HG03025 (cell line): ENCODE data around the gene ZYX.

Experiments
- ATAC-seq: cut with Tn5 transposase; IDR thresholded peaks from one replicate; pipeline ENCODE4 v1.9.1; 2021; ENCODE audit warnings: mild to moderate bottlenecking, moderate library complexity; ENCODE audit not compliant: unreplicated experiment, low FRiP score

Gene ZYX

GRCh38 chr7:143362131-143363015, 18.8 kb upstream of the ZYX start, which contains the start of gene FAM131B:
Gene FAM131B, minus strand, starts transcription at chr7:143362713. Its CDS starts 110 bp downstream, at chr7:143362603.
- no peak for ATAC-seq

- ATAC-seq, result no peak
Observed at GRCh38 chr7:143363016-143363937, 17.9 kb upstream of the ZYX start.

GRCh38 chr7:143367972-143368371, 13.2 kb upstream of the ZYX start:
- no peak for ATAC-seq

- ATAC-seq, result no peak
Observed at GRCh38 chr7:143368387-143368786, 12.8 kb upstream of the ZYX start.

- ATAC-seq, result no peak
Observed at GRCh38 chr7:143369678-143370651, 11.2 kb upstream of the ZYX start.

GRCh38 chr7:143372070-143372469, 9.1 kb upstream of the ZYX start:
- ATAC-seq, result no peak

GRCh38 chr7:143373255-143373794, 7.8 kb upstream of the ZYX start:
- no peak for ATAC-seq

GRCh38 chr7:143374561-143374960, 6.6 kb upstream of the ZYX start:
- ATAC-seq, result no peak

GRCh38 chr7:143375298-143376034, 5.7 kb upstream of the ZYX start:
- no peak for ATAC-seq

GRCh38 chr7:143376396-143376795, 4.7 kb upstream of the ZYX start:
- no peak for ATAC-seq

GRCh38 chr7:143379611-143380259, 1.4 kb upstream of the ZYX start:
- peak; percentile 1 for ATAC-seq

GRCh38 chr7:143380260-143380645, 892 bp upstream of the ZYX start:
- peak; percentile 61 for ATAC-seq

- ATAC-seq, result peak; percentile 6
Observed at GRCh38 chr7:143381427-143382125, 431 bp downstream of the ZYX start.

GRCh38 chr7:143382126-143382790, 1.1 kb downstream of the ZYX start:
- ATAC-seq, result no peak

- ATAC-seq, result no peak
Observed at GRCh38 chr7:143382791-143383641, 1.9 kb downstream of the ZYX start.

- ATAC-seq, result no peak
Observed at GRCh38 chr7:143383642-143383957, 2.5 kb downstream of the ZYX start.

GRCh38 chr7:143384148-143384547, 3.0 kb downstream of the ZYX start:
- ATAC-seq, result no peak
